Astrocyte of the spinal cord (primary cell): Measurements from ENCODE around the gene MCCC1.

ENCODE experiments used
- DNase-seq: peaks from one replicate; pipeline ENCODE4 v3.0.0; 2011; ENCODE audit warnings: low read depth, low spot score
- H3K4me3 ChIP-seq: 2 replicates; pipeline ENCODE4 v1.5.1; 2011; ENCODE audit warnings: low read depth, mild to moderate bottlenecking, low read length, moderate library complexity
- CTCF ChIP-seq: IDR thresholded peaks from 2 replicates; pipeline ENCODE4 v1.5.1; 2012; ENCODE audit warnings: low read depth, mild to moderate bottlenecking, low read length, inconsistent platforms
- in situ Hi-C: cut with HindIII; loops from 2 replicates; pipeline ENCODE4 v1.10.0; 2017; ENCODE audit warnings: low sequenced_read_pairs

The MCCC1 gene

GRCh38 chr3:183099026-183099837 is at the start of gene MCCC1:
TSS of gene MCCC1 (minus strand) at chr3:183099496. CDS start at chr3:183099440, 56 bp downstream.
- peak; percentile 99 for DNase-seq
- no peak for TF ChIP-seq CTCF
- in situ Hi-C loops: no loop called here
- peak within 1 kb of the TSS; percentile 93 for H3K4me3 ChIP-seq

DNA sequence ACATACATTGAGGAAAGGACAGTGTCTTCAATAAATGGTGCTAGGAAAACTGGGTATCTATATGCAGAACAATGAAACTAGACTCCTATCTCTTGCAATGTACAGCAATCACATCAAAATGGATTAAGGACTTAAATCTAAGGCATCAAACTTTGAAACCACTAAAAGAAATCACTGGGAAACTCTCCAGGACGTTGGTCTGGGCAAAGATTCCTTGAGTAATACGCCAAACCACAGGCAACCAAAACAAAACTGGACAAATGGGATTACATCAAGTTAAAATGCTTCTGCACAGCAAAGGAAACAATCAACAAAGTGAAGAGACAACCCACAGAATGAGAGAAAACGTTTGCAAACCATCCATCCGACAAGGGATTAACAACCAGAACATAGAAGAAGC is 48.8 kb upstream of the MCCC1 start:
- in situ Hi-C loops: no loop called here
- no peak for TF ChIP-seq CTCF
- peak; percentile 88 for DNase-seq
- H3K4me3 ChIP-seq: no peak overlapping the region

DNA sequence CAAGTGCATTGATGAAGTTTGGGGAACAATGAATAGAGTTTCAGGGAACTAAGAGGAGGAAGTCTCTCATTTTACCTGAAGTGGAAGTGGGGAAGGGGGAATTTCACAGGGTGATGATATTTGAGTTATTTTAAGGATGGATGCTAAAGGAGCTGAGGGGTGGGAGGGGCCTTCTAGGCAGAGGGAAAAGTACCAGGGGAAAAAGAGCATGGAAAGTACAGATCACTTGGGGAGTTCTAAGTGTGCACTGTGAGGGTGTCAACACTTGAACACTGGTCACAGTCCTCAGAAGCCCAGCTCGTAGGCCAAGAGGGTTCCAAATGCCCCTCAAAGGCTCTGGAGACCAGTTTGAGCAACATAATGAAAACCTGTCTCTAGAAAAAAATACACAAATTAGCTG is 45.1 kb upstream of the MCCC1 start:
- no peak overlapping the region for H3K4me3 ChIP-seq
- in situ Hi-C loops: no loop called here
- DNase-seq: no peak
- TF ChIP-seq CTCF: no peak

DNA sequence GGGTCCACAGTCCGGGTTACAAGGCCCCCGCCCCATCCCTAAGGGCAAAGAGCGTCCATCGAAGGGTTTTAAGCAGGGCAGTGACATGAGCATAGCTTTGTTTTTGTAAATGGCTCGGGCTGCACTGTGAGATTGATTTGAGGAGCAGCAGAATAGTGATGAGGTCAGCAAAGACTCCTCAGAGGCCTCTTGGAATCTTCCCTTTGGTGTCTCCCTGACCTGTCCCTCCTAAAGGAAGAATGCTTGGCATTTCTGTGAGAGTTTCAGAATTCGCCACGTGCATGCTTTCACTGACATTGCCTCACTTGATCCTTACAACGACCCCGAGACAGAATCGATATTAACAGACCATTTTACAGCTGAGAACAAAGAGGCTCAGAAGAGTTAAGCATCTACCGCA is 42.9 kb upstream of the MCCC1 start:
- no peak overlapping the region for H3K4me3 ChIP-seq
- no peak for DNase-seq
- TF ChIP-seq CTCF: no peak
- in situ Hi-C loops: no loop called here

DNA sequence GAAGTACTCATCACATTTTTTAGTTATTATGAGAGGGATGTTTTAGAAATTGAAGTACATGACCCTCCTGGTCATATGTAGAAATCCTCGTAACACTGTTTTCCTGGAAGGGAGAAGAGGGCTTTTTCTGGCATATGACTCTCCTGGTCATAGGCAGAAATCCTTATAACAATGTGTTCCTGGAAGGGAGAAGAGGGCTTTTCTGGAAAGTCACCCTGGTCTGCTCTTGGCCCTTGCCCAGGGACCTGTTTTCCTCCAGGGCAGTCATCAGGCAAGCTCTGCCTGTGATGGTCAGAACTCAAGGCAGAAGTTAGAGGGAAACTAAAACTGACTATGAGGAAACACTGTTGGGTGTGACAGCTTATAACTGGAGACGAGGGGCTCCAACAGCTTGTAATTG is 35.5 kb upstream of the MCCC1 start:
- no peak for TF ChIP-seq CTCF
- no peak overlapping the region for H3K4me3 ChIP-seq
- DNase-seq: no peak
- in situ Hi-C loops: no loop called here

- no peak for TF ChIP-seq CTCF
- no peak overlapping the region for H3K4me3 ChIP-seq
- no peak for DNase-seq
- in situ Hi-C loops: no loop called here
These were observed 33.1 kb upstream of the MCCC1 start for GRCh38 chr3:183132409-183132808.
